ENCODE data around the gene LRRC27. TPM values are rescaled to one million over a fixed set of nuclear protein-coding genes. Genes with fewer than 3 reads are reported as not detected.
"Not testable (repeated sequence)": the region's sequence is repeated elsewhere in the genome, so short reads cannot be mapped to it uniquely, and the experiment has no call there.

Gene LRRC27
- total RNA-seq, 1 donor from 2014 or later, result 6.3 TPM

DNA sequence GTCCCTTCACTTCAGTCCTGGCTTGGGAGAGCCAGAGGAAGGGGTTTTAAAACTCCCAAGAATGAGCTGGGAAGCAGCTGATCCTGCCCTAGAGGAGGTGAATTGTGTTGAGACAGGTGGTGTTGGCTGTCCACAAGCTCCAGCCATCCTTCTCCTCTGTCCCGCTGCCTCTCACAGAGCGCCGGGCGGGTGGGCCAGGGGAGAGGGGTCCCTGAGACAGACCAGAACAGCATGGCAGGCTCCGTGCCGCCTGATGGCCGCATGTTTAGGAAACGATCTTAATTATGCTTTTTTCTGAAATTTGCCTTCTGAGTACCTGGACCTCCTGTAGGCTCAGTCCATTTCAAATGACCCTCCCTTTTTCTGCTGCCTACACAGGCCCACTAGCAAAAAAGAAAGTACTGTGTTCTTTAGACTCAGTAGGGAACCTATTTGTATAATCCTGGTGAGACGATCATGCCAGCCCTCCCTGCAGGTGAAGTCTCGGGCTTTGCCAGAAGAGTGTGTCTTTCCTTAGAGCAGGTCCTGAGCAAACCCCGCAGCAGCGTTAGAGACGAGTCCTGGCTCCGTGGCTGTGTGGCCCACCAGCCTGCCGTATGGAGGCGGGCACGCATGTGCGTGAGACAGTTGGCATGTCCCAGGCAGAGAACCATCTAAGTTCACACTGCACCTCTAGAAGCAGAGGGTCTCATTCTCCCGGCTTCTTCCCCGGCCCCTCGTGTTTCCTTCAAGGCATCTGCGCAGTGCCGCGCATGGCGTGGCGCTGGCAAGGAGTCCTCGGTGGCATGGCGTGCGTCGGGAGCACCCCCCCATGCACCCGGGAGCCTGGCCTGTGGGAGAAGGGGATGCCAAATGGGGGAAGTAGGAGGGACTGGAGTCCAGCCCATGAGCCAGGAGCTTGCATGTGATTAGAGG, 38.7 kb downstream of the LRRC27 start:
- intact Hi-C loops (cut with micrococcal nuclease), result no loop called here

DNA sequence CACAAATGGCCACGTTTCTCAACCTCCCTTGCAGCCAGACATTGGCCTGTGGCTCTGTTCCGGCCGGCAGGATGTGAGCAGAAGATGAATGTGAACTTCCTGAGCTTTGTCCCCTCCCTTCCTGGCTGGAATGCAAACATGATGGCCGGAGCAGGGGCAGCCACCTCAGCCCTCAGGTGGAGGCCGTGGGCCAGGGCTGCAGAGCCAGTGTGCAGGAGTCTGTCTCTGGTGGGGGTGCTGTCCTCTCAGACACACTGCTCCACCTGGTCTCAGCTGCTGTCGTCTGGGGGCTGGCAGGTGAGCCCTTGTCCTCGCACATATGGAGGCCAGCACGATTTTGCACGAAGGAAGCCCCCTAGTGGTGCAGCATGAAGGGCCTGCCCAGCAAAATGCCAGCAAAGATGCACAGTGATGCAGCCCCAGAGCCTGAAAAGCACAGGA, 39.7 kb downstream of the LRRC27 start:
- intact Hi-C loops (cut with micrococcal nuclease), result no loop called here

DNA sequence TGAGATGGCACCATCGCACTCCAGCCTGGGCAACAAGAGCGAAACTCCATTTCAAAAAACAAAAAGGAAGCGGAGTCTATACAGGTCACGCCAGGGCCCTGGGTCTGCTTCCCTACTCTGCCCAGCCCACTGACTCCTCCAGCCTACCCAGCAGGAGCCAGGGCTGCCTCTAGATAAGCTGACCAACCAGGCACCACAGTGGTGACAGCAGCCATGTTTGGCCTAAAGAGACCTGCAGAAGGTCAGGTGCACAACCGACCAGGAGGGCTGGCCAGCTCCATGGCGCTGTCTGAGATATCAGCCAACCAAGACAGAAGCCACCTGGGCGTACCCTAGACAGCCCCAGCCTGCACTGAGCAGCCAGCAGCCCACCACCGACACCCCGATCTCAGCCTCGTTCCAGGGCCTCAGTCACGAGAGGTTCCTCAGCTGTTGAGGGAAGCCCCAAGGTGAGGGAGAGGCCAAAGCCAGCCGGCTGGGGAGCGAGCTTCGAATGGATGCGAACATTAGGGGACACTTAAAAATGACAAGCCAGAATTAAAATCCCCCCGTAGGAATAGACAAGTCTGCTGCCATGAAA, 40.6 kb downstream of the LRRC27 start:
- intact Hi-C loops (cut with micrococcal nuclease), result no loop called here

DNA sequence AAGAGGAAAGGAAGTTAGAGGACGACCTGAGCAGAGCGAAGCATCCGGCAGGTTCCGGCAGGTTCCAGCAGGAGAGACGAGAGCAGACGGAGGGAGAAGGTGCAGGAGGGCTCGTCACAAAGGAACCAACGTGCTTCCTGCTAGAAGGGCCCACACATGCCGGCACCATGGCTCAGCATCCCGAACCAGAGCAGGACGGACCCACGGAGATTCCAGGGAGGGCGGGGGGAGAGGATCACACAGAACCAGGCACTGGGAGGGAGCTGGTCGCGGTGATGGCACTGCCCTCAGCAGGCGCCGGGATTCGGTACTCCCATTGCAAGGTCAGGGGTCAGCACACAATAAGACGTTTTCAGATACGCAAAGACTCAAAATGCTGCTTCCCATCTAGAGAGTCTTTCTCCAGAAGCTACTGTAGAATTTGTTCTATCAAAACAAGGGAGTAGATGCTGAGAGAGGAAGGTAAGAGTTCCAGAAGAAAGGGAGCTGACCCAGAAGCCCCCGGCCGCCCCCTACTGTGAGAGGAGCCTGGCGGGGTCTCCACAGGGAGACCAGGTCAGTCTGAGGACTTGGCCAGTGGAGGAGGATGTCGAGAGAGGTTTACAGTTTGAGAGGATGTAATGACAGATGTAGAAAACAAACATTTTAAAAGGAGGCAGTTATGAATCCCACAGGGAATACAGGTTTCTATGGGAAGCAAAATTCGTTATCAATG, 41.4 kb downstream of the LRRC27 start:
- intact Hi-C loops (cut with micrococcal nuclease), result no loop called here

DNA sequence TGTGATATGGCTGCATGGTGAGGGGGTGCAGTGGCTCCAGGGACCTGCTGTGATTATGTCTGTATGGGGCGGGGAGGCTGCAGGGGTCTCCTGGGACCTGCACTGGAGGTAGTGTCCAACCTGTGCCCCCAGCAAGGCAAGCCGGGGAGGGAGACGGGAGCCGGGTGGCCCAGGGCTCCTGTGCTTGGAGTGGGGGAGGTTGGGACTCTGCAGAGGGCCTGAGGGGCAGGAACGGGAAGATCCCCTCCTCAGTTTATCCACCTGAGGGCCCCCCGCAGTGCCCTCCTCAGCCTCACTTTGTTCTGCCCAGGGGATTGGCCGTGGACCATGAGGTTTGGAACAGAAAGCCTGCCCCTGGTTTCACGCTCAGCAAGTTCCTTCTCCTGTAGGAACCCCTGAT, 42.2 kb downstream of the LRRC27 start:
- intact Hi-C loops (cut with micrococcal nuclease), result no loop called here

DNA sequence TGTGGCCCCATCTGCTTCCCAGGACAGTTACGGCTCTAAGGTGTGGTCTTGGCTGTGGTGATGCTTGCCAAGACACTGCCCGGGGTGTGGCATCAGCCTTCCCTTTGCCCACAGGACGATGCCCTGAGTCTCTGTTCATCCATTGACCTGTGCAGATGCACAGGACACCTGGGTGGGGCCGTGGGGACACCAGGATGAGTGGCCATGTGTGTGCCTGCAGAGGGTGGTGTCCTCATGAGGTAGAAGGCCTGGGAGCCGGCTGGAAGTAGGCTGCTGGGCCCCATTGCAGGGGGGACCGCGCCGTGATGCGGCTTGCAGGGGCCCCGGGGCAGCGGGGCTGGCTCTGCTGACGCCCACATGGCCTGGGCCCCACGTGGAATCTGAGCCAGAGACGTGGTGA, 42.6 kb downstream of the LRRC27 start:
- intact Hi-C loops (cut with micrococcal nuclease), result no loop called here

DNA sequence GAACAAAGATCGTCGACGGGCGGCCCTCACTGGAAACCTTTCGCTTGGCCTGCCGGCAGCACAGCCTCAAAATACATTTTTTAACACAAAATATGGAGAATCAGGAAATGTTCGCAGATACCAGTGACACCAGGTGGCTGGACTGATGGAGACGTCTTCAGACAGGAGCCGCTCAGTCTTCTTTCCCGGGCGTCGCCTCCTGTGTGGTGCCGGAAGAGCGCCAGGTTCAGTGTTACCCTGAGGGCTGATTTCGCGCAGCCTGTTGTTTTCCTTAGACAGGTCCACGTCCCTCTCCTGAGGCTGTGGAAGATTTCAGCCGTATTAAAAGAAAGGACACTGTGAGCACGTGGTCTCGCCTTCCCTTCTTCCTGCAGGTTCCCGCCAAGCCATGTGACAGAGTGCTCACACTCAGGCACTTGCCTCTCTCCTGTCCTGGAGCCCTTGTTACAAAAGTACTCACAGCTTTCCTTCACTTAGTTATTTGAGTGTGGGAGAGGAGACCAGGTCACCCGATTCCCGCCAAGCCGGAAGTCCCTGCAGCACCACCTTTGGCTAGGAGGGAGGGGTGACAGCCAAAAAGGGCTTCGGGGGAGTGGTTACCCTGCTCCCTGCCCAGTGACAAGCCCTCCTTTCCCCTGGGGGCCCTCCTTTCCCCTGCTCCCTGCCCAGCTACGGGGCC, 43.3 kb downstream of the LRRC27 start:
- intact Hi-C loops (cut with micrococcal nuclease), result no loop called here

DNA sequence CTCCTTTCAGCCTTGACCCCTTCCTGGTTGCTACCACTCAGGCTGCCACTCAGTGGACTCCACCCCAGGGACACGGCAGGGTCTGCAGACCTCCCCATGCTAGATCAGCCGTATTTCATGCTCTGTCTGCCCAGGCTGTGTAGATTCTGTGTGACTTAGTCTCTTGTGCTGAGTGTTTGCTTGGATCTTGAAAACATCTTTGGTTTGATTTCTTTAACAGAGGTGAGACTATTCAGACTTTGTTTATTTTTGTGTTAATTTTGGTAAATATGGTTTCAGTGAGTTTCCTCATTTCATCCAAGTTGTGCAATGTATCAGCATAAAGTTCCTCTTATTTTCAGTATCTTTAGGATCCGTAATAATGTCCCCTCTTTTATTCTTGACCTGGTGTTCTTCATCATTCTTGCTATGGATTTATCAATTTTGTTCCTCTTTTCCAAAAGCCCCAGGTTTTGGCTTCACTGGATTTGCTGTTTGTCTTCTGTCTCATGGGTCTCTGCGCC, 43.9 kb downstream of the LRRC27 start:
- intact Hi-C loops (cut with micrococcal nuclease), result no loop called here

DNA sequence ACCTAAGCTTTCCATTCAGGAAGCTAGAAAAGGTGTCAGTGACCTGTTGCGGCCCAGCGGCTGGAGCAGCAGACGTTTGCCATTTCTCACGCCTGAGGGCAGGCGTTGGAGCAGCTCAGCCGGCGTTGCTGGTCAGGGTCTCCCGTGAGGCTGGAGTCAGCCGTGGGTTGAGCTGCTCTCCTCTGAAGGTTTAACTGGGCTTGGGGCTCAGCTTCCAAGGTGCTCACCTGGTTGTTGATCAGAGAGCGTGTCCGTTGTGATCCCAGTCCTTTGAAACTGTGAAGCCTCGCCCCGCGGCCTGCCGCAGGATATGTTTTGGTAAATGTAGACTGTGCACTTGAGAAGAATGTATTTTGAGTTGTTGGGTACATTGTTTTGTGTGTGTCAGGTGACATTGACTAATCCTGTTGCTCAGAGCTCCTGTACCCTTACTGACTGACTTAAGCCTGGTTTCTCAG, 44.4 kb downstream of the LRRC27 start:
- intact Hi-C loops (cut with micrococcal nuclease), result no loop called here

DNA sequence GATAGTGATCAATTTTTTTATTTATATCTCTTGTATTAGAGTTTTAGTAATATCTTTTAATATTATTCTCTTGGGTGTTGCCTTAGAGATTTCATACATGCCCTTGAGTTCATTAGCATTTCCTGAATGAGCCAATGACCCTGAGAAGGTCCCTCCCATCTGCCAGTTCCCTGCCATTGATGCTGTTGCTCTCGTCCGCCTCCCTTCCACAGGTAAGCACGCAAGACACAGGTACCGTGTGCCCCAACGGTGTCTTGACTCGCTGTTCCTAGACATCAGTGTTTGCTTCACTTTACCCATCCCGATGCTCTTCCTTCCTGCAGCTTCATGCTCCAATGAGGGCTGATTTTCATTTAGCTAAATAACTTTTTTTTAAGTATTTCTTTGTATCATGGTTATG, 45.3 kb downstream of the LRRC27 start:
- intact Hi-C loops (cut with micrococcal nuclease), result no loop called here

DNA sequence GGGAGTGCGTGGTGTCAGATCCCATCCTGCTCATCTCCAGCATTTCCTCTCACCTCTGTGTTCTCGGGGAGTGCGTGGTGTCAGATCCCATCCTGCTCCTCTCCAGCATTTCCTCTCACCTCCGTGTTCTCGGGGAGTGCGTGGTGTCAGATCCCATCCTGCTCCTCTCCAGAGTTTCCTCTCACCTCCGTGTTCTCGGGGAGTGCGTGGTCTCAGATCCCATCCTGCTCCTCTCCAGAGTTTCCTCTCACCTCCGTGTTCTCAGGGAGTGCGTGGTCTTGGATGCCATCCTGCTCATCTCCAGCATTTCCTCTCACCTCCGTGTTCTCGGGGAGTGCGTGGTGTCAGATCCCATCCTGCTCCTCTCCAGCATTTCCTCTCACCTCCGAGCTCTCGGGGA, 47.0 kb downstream of the LRRC27 start:
- intact Hi-C loops (cut with micrococcal nuclease), result not testable (repeated sequence)

DNA sequence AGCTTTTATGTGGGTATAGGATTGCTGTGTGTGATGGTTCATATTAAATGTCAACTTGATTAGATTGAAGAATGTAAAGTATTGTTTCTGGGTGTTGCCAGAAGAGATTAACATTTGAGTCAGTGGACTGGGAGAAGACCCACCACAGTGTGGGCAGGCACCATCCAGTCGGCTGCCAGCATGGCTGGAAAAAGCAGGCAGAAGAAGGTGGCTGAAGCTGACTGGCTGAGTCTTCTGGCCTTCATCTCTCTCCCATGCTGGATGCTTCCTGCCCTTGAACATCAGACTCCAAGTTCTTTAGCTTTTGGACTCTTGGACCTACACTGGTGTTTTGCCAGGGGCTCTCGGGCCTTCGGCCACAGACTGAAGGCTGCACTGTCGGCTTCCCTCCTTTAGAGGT, 49.0 kb downstream of the LRRC27 start:
- intact Hi-C loops (cut with micrococcal nuclease), result not testable (repeated sequence)

DNA sequence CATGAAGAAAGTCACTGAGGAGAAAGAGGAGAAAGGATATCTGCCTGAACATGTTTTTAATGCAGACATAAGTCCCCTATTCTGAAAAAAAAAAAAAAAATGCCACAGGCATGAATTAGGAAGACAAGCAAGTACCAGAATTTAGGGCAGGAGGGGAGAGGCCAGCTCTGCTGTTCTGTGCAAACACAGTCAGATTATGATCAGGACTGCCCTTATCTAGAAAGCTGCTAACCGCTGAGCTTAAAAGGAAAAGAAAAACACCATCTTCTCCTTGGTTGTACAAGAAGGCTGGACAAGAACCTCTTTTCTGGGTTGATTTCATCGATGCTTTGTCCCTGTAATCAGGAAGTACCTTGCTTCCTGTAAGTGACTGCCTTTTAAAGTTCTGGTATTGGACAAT, 49.7 kb downstream of the LRRC27 start:
- intact Hi-C loops (cut with micrococcal nuclease), result no loop called here

DNA sequence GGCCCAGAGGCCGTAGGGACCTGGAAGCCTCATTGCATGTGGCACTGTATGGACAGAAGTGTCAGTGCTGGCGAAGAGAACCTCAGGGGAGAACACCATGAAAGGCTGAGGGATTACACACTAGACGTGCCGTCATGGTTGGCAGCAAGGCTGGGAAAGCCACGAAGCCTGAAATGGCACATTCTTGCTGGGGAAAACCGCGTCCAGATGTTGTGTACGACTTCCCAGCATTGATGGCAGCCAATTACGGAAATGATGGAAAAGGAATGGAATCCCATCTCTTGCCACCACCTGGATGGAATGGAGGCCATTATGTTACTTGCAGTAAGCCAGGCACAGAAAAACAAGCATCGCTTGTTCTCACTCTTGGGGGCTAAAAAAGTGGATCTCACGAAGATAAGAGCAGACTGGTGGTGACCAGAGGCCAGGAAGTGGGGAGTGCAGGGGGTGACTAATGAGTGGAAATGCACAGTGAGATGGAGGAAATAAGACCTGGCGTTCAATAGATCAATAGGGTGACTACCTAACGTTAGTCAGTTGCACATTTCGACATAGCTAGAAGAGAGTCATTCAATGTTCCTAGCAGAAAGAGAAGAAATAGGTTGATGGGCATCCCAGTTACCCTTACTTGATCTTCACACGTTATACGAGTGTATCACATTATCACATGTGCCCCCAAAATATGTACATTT, 50.4 kb downstream of the LRRC27 start:
- intact Hi-C loops (cut with micrococcal nuclease), result no loop called here

DNA sequence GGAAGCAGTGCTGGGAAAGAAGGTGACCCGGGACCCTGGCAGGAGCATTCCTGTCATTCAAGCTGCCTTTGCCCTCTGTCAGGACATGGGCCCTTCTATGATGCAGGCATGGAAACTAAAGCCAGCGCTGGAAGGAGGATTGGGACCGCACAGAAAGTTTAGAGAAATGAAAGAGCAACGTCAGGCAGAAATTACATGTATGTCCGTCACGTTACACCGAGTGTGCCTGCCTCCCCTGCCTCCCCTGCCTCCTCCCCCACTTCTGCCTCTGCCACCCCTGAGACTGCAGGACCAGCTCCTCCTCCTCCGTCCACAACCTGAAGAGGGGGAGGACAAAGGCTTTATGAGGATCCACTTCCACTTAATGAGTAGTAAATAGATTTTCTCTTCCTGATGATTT, 51.1 kb downstream of the LRRC27 start:
- intact Hi-C loops (cut with micrococcal nuclease), result no loop called here

DNA sequence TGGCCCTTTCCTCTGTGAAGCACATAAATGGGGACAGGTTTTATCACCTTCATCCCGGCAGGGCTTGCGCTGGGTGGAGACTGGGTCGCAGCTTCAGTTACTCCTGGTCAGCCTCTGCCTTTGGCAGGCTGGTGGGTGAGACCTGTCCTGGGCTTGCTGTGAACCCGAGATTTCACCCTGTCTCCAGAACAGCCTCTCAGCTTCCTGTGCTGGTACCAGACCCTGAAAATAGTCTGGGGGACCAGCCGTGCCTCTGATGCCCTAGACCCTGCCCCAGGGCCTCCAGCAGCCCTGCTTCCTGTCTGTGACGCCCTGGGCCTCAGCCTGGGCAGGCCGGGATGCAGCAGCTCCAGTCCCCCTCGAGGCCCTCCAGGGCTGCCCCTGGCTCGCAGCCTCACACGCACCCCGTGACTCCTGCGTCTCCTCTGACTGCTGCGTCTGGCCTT, 51.8 kb downstream of the LRRC27 start:
- intact Hi-C loops (cut with micrococcal nuclease), result no loop called here

DNA sequence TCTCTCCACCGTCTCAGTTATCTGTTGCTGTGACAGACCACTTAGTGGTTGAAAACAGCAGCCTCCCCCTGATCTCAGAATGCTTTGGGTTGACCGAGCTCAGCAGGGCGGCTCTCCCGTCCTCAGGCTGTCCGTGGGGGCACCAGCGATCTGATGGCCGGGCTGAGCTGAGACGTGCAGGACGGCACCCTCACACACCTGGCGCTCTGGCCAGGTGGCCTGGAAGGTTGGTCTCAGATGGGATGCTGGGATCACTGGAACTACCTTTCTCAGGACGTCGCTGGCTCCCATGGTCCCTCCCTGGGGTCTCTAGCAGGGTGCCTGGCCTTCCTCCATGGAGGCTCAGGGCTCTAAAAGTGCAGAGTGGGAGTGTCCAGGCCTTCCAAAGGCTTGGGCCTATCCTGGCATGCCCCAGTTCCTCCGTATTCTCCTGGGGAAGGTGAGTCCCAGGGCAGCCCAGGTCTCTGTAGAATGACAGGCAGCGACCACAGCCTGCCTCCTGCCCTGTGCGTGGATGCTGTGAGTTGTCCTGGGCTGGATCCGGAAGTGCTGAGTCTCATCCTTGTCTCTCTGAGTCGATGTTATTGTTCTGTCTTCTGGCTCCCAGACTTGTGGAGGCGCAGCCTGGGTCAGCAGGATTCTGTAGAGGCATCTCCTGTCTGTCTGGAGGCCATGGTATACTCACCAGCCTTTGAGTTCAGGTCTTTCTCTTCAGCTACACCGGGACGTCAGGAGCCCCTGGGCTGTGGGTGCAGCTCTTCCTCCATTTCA, 52.8 kb downstream of the LRRC27 start:
- intact Hi-C loops (cut with micrococcal nuclease), result no loop called here

DNA sequence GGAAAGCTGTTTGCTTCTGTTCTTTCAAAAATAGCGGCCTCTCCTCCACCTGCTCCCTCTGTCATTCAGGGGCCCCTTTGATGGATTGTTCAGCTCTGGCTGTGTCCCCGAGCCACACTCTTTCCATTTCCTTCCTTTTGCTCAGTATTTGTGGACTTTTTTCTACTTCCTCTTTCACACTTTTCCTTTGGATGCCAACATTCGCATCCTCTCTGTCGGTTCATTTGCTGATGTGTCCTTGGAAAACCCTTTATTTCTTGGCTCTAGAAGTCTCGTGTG, 53.3 kb downstream of the LRRC27 start:
- intact Hi-C loops (cut with micrococcal nuclease), result no loop called here

DNA sequence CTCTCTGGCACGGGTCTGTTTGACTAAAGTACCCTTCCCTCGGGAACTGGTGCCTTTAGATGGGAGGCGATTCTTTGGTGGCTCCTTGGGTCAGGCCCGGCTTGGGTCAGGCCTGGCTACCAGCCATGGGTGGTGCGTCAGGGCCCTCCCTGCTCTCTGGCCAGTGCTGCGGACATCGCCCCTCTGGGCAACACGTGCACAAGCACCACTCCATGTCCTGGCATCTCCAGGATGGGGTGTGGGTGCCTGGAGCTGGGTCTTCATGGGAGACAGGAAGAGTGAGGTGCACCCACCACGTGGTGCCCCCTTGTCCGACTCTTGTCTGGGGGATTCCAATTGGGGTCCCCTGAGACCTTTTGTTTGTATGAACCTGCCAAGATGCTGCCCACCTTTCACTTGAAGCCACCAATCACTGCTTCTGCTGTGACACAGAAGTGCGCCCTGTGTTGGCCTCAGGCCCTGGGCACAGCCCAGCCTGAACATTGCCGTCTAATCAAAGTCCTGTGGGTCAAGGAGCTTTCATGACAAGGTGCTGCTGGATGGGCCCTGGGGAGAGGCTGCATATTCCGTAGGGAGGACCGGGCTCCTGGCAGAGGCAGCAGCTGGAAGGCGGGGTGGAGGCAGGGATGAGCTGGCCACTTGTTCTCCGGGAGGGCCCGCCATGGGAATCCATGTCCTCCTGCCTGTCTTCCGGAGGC, 53.9 kb downstream of the LRRC27 start:
- intact Hi-C loops (cut with micrococcal nuclease), result no loop called here

DNA sequence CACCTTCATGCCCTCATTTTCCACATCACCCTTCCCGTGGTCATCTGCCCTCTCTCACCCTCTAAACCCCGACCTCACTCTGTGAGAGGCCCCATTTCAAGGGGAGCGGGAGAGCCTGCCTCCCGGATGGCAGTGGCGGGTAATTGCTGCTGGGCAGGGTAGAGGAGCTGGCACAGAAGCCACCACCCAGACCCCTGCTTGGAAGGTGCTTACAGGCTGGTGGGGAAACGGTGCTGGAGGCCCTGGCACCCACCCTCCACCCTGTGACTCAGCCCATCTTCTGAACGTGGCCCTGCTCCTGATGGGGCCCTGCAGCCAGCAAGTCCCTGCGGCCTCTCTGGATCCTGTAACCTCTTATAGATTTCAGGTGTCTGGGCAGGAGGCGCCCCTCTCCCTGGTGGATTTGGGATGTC, 54.4 kb downstream of the LRRC27 start:
- intact Hi-C loops (cut with micrococcal nuclease), result no loop called here
